ENCODE data around the gene ANKS1B.

The ANKS1B gene

GRCh38 chr12:99453836-99454538 lies 530.7 kb downstream of the ANKS1B start:
- H3K27ac ChIP-seq (ENCODE audit: extremely low read depth, low read depth, low read length), result no peak overlapping the region
- no peaks in the 10 kb centered on the region for H3K4me1 ChIP-seq (ENCODE audit: control insufficient read depth, insufficient read depth, low read length)
- TF ChIP-seq ZNF394 (tag by site-specific recombination; IDR thresholded peaks at IDR 0.05; ENCODE audit: borderline replicate concordance), result no peak
- TF ChIP-seq ZNF18 (tag by site-specific recombination; IDR thresholded peaks at IDR 0.05), result no peak
- TF ChIP-seq ZNF639 (tag by site-specific recombination; IDR thresholded peaks at IDR 0.05), result no peak
- no peak for TF ChIP-seq ZNF148 (tag by site-specific recombination; IDR thresholded peaks at IDR 0.05; ENCODE audit: borderline replicate concordance)
- TF ChIP-seq BCL11A (tag by site-specific recombination; IDR thresholded peaks at IDR 0.05; ENCODE audit: low read depth), result no peak
- no peak for TF ChIP-seq ZNF398 (tag by site-specific recombination; IDR thresholded peaks at IDR 0.05)
- no peak for TF ChIP-seq ZNF692 (tag by site-specific recombination; IDR thresholded peaks at IDR 0.05)
- TF ChIP-seq ZNF416 (tag by site-specific recombination; IDR thresholded peaks at IDR 0.05), result no peak
- no peak for TF ChIP-seq ZNF48 (tag by site-specific recombination; IDR thresholded peaks at IDR 0.05)
- no peak for TF ChIP-seq ZNF837 (tag by site-specific recombination; IDR thresholded peaks at IDR 0.05)
- no peak for TF ChIP-seq KLF16 (tag by site-specific recombination; IDR thresholded peaks at IDR 0.05)
- TF ChIP-seq ZBTB44 (tag by site-specific recombination; IDR thresholded peaks at IDR 0.05), result no peak
- TF ChIP-seq ZBTB6 (tag by site-specific recombination; IDR thresholded peaks at IDR 0.05), result no peak
- TF ChIP-seq ZXDB (tag by site-specific recombination; IDR thresholded peaks at IDR 0.05), result no peak
- POLR2A ChIA-PET, result no interaction called here
- no peaks in the 10 kb centered on the region for H3K36me3 ChIP-seq (ENCODE audit: control insufficient read depth in 2 of 2, insufficient read depth in 1 of 2, low read length in 2 of 2)
- no peaks in the 10 kb centered on the region; the same call in 1 of the 2 replicates for H3K9me3 ChIP-seq (ENCODE audit: control insufficient read depth, insufficient read depth, low read depth, low read length)
- CTCF ChIA-PET, result interaction anchor here (0.6 kb wide), 1 partner anchor 76 kb away, joined by 3 read pairs; no protein-coding TSS in a partner anchor
- H3K4me3 ChIP-seq (ENCODE audit: low read depth, low read length), result no peak overlapping the region

Data from HEK293 (cell line).